Osteoblast (primary cell): ENCODE measurements around the gene RORB. TPM values are rescaled to one million over a fixed set of nuclear protein-coding genes. Genes with fewer than 3 reads are reported as not detected.

Experiments used
- DNase-seq: peaks from one replicate; pipeline ENCODE4 v3.0.0; 2011; ENCODE audit warnings: low spot score, mixed read lengths; ENCODE audit not compliant: insufficient read length; ENCODE audit errors: missing footprints
- H2AFZ ChIP-seq: 2 replicates; pipeline ENCODE4 v1.6.0; 2011; ENCODE audit warnings: mild to moderate bottlenecking, low read length
- H3K27ac ChIP-seq: 2 replicates; pipeline ENCODE4 v1.5.1; 2011; ENCODE audit warnings: mild to moderate bottlenecking, low read depth, low read length, moderate library complexity
- H3K27me3 ChIP-seq: 2 replicates; pipeline ENCODE4 v1.6.0; 2012; ENCODE audit warnings: mild to moderate bottlenecking, control low read depth, inconsistent platforms, low read length, moderate library complexity; ENCODE audit not compliant: insufficient read depth
- H3K36me3 ChIP-seq: 2 replicates; pipeline ENCODE4 v1.5.1; 2011; ENCODE audit warnings: mild to moderate bottlenecking, low read length, control low read depth, moderate library complexity; ENCODE audit not compliant: insufficient read depth
- H3K4me1 ChIP-seq: 2 replicates; pipeline ENCODE4 v1.5.1; 2011; ENCODE audit warnings: mild to moderate bottlenecking, low read length, control low read depth, moderate library complexity; ENCODE audit not compliant: insufficient read depth
- H3K4me2 ChIP-seq: 2 replicates; pipeline ENCODE4 v1.6.0; 2011; ENCODE audit warnings: mild to moderate bottlenecking, low read length; ENCODE audit not compliant: insufficient read depth
- H3K4me3 ChIP-seq: fragments of 200-600 bp; sonication (generic); 3 replicates; pipeline ENCODE4 v1.5.1; 2012; ENCODE audit warnings: mild to moderate bottlenecking, low read length, inconsistent platforms; ENCODE audit not compliant: insufficient read depth
- H3K79me2 ChIP-seq: 2 replicates; pipeline ENCODE4 v1.6.0; 2012; ENCODE audit warnings: mild to moderate bottlenecking, low read length, control low read depth, inconsistent platforms; ENCODE audit not compliant: insufficient read depth
- H3K9me3 ChIP-seq: 2 replicates; pipeline ENCODE4 v1.5.1; 2011; ENCODE audit warnings: low read depth, low read length, control low read depth
- H4K20me1 ChIP-seq: 2 replicates; pipeline ENCODE4 v1.6.0; 2012; ENCODE audit warnings: mild to moderate bottlenecking, low read length, control low read depth; ENCODE audit not compliant: insufficient read depth
- CTCF ChIP-seq: IDR thresholded peaks from 2 replicates; pipeline ENCODE4 v1.5.1; 2011; ENCODE audit warnings: mild to moderate bottlenecking, low read depth, low read length, moderate library complexity; ENCODE audit errors: extremely low read depth
- total RNA-seq: library from RNA; depleted of rRNA; stranded (reverse); fragments of >200 nt; gene quantifications from 2 replicates; pipeline ENCODE4 v1.2.3, GENCODE V29; 2012

Gene RORB
- total RNA-seq, 1 donor: 0.36 TPM

GRCh38 chr9:74681906-74682305, 184.8 kb downstream of the RORB start:
- Histone ChIP-seq H3K36me3 (no peaks in the 10 kb centered on the region), H3K9me3 (no peaks in the 10 kb centered on the region), H3K4me1 (no peaks in the 10 kb centered on the region), H3K4me2 (no peak overlapping the region), H3K4me3 (no peak overlapping the region), H3K27ac (no peak overlapping the region), H4K20me1 (no peaks in the 10 kb centered on the region), H3K27me3 (no peaks in the 10 kb centered on the region), H3K79me2 (no peaks in the 10 kb centered on the region), H2AFZ (no peak overlapping the region)
- no peak for TF ChIP-seq CTCF
- DNase-seq: no peak

- H2AFZ ChIP-seq: no peak overlapping the region
- no peaks in the 10 kb centered on the region for H3K27me3 ChIP-seq
- H3K36me3 ChIP-seq: no peaks in the 10 kb centered on the region
- H3K4me1 ChIP-seq: no peaks in the 10 kb centered on the region
- no peak for TF ChIP-seq CTCF
- DNase-seq: no peak
- no peaks in the 10 kb centered on the region for H4K20me1 ChIP-seq
- no peaks in the 10 kb centered on the region for H3K9me3 ChIP-seq
- H3K4me3 ChIP-seq: no peak overlapping the region
- no peaks in the 10 kb centered on the region for H3K79me2 ChIP-seq
- no peak overlapping the region for H3K4me2 ChIP-seq
- no peak overlapping the region for H3K27ac ChIP-seq
Measured at GRCh38 chr9:74683322-74683721, 186.2 kb downstream of the RORB start.

- Histone ChIP-seq H3K27me3 (no peaks in the 10 kb centered on the region), H3K4me1 (no peaks in the 10 kb centered on the region), H3K36me3 (no peaks in the 10 kb centered on the region), H3K4me3 (no peak overlapping the region), H2AFZ (no peak overlapping the region), H3K4me2 (no peak overlapping the region), H3K9me3 (no peaks in the 10 kb centered on the region), H3K27ac (no peak overlapping the region), H4K20me1 (no peaks in the 10 kb centered on the region), H3K79me2 (no peaks in the 10 kb centered on the region)
- DNase-seq: no peak
- TF ChIP-seq CTCF: no peak
Measured at GRCh38 chr9:74691058-74691457, 193.9 kb downstream of the RORB start.

- Histone ChIP-seq H2AFZ (no peak overlapping the region), H3K9me3 (no peaks in the 10 kb centered on the region), H3K4me2 (no peak overlapping the region), H3K4me1 (no peaks in the 10 kb centered on the region), H3K27me3 (no peaks in the 10 kb centered on the region), H4K20me1 (no peaks in the 10 kb centered on the region), H3K27ac (no peak overlapping the region), H3K4me3 (no peak overlapping the region), H3K79me2 (no peaks in the 10 kb centered on the region), H3K36me3 (no peaks in the 10 kb centered on the region)
- TF ChIP-seq CTCF: no peak
- DNase-seq: no peak
Measured at GRCh38 chr9:74696520-74696919, 199.4 kb downstream of the RORB start.
